ENCODE results near the gene DNAH17. TPM values are rescaled to one million over a fixed set of nuclear protein-coding genes. Genes with fewer than 3 reads are reported as not detected.

The DNAH17 gene
- total RNA-seq, 1 donor from 2014 or later, result not detected

DNA sequence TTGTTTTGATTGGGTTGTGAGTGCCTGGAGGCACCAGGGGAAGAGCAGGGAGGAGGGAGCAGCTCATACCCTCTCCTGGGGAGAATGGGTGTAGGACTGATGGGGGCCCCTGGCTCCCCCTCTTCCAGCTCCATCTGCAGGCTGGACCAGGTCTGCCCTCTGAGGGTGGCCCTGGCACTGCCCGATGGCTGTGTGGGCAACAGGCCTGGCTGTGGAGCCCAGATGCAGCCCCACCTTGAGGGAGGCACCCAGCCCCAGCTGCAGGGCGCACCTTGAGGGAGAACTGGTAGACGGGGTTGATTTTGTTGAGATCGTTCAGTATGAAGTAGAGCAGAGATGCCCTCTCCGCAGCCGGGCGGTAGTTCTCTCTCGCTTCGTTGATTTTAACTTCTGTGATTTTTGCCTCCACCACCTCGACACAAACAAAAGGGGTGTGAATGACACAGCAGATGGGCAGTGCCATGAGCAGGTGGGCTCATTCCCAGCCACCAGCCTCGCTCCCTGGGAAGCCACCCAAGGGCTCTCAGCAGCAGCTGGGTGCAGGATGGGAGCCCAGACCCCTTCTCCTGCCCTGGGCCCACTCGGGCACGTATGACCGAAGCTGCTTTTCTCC lies 127.1 kb downstream of the DNAH17 start:
- DNase-seq, result no peak

DNA sequence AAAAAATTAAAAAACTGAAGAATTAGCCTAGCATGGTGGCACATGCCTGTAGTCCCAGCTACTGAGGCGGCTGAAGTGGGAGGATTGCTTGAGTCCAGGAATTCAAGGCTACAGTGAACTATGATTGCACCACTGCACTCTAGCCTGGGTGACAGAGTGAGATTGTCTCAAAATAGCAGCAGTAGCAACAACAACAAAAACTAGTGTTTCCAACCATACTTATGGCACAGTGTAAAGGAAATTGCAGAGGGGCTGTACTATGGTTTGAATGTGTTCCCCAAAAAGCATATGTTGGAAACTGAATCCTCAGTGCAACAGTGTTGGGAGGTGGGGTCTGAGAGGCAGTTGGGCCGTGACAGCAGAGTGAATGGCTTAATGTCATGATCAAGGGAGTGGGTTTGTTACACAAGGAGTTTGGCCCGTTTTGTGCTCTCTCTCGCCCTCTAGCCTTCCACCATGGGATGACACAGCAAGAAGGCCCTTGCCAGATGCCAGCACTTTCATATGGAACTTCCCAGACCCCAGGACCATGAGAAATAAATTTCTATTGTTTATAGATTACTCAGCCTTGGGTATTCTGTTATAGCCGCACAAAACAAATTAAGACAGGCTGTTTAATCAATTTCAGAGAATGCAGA lies 128.7 kb downstream of the DNAH17 start:
- no peak for DNase-seq

DNA sequence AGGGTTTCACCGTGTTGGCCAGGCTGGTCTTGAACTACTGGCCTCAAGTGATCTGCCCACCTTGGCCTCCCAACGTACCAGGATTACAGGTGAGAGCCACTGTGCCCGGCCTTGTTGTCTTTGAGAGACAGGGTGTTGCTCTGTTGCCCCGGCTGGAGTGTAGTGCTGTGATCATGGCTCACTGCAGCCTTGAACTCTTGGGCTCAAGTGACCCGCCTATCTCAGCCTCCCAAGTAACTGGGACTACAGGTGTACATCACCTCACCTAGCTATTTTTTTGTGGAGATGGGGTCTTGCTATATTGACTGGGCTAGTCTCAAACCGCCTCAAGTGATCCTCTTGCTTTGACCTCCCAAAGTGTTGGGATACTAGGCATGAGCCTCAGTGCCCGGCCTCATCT lies 130.4 kb downstream of the DNAH17 start:
- no peak for DNase-seq

DNA sequence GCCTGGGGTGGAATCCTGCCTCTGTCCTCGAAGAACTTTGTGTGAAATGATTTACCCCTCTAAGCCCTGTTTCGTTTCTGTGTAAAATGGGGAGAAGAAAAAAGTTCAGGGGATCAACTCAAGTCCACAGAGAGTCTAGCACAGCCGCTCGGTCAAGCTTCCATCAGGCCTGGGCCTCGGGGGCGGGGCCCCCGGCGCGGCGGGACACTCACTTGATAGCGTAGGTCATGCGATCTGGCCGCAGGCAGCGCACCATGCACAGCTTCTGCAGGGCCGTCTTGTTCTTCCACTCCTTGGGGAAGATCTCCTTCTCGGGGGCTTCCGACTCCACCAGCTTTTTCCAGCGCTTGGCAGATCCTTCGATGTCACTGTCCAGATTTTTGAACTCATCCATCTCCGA lies 132.8 kb downstream of the DNAH17 start:
- no peak for DNase-seq

DNA sequence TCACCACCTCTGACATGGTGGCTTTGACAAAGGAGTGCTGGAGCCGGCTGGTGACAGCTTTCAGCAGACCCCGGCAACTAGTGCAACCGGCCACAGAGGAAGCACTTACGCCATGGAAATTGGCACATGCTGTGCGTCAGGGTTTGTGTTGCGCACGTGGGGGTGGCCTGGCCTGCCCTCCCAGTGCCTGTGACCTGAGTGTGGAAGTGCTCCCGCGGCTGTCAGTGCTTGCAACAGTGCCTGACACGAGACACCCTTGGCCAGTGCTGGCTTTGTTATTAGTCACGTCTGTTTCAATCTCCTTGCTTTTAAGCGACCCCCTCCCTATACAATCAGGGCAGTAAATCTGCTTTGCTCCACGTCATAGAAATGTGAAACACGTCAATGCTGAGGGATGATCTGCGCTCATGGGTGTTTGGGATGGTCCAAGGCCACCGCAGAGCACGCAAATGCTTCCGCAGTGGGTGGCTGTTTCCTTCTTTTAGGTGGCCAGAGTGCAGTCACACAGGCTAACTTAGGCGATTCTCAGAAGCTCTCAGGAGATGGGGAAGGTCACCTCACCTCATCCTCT lies 134.5 kb downstream of the DNAH17 start:
- peak; percentile 48 for DNase-seq

DNA sequence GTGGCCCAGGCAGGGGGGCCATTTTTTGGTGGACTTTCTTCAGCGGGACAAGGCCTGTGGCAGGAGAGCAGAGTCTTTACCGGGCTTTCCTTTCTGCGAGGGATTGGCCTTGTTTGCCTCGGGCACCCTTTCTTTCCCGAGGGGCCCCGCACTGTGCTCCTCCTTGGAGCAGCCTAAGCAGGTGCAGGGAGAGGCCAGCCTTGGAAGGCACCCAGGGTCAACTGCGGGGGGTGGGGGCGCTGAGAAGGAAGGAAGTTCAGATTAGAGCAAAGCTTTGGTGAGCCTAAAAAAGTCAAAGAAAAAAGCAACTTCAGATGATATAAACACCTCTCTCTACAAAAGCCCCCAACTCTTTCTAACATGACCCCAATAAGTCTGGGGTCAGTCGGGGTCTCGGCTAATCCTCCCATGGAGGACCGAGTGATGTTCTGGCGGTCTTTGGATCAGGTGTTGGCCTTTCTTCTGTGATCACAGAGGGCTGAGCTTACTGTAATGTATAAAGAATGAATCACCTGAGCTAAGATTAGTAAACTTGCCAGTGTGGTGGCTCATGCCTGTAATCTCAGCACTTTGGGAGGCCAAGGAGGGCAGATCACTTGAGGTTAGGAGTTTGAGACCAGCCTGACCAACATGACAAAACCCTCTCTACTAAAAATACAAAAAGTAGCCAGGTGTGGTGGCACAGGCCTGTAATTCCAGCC lies 135.8 kb downstream of the DNAH17 start:
- no peak for DNase-seq

DNA sequence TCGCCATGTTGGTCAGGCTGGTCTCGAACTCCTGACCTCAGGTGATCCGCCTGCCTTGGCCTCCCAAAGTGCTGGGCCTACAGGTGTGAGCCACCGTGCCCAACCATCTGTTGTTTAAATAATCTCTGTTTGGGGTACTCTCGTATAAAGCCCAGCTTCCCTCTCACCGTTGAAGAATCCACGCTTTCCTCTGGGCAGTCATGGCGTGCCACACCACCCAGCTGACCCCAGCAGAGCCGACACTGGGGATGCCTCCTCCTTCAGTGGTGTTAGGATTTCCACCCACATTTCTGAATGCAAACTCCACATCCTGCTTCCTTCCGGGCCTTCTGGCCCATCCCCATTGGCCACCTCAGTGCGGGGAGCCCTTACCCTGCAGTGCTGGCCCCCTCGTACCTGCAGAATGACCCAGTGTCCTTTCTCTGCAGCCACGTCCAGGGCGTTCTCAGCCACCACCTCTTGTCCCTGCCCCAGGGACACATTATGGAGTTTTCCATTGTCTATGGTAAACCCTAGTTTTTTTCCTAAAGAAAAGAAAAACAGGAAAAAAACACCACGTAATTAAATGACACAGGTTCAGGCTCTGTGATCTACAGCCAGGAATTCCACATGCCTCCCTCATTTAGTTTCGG lies 138.4 kb downstream of the DNAH17 start:
- DNase-seq, result no peak

DNA sequence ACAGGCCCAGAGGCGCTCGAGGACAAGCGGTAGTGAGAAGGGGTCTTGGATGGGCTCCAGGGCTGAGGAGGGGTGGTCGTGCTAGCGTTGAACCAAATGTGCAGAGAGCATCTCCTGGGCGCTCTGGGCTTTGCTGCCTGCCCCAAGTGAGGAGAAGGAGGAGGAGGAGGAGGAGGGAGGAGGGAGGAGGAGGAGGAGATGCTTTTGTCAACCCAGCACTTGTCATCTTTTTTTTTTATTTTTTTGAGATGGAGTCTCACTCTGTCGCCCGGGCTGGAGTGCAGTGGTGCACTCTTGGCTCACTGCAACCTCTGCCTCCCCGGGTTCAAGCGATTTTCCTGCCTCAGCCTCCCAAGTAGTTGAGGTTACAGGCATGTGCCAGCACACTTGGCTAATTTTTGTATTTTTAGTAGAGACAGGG lies 138.9 kb downstream of the DNAH17 start:
- no peak for DNase-seq

DNA sequence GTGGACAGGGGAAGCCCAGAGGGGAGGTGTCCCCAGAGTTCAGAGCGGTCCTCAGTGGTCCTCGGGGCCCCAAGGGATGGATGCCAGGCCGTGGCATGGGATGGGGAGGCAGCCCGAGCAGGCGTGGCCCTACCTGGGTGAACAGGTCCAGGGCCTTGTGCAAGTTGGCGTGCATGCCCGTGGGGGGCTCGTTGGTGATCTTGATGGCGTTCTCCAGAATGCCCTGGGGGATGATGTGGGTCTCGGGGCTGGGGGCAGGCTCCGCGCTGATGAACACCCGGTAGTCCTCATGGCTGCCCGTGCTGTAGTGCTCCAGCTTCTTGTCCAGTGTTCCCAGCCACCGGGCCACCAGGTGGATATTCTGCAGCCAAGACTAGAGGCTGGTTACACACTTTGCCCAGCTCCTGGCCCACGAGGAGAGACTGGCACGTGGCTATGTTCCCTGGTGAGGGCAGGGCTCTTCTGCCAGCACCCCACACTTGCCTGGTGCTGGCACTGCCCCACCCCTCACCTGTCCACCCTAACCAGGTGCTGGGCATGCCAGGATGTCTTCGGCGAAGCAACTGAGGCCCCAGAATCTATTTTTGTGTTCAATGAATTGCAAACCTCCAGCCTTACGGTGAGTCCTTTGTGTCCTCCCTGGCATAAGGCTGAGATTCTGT lies 139.6 kb downstream of the DNAH17 start:
- DNase-seq, result no peak

DNA sequence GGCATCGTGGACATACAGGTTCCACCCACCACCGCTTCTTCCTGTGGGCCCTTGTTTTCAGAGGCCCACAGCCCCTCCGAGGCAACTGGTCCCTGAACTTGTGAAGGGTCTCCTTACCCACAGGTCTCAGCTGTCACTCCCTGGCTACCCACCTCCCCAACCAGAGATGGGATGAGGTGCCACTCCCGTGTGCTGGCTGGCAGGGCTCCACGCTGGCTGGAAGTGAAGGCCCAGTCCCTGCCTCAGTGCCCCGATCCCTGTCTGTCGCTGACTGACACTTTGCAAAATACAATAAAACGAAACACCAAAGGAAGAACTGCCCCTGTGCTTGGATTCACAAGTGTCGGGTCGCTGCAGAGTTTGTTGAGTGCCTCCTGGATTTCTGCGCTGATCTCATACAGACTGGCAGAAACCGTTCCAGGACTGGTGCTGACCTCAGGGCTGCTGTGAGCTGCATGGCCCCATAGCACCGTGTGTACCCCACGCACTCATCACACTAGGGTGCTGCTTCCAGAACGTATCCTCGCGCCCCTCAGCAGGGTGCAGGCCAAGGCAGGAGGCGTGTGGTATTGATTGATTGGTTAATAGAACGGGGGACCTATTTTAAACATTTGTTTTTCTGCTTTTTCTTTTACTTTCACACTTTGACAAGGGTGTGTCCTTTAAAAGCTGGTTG lies 141.7 kb downstream of the DNAH17 start:
- DNase-seq, result no peak

DNA sequence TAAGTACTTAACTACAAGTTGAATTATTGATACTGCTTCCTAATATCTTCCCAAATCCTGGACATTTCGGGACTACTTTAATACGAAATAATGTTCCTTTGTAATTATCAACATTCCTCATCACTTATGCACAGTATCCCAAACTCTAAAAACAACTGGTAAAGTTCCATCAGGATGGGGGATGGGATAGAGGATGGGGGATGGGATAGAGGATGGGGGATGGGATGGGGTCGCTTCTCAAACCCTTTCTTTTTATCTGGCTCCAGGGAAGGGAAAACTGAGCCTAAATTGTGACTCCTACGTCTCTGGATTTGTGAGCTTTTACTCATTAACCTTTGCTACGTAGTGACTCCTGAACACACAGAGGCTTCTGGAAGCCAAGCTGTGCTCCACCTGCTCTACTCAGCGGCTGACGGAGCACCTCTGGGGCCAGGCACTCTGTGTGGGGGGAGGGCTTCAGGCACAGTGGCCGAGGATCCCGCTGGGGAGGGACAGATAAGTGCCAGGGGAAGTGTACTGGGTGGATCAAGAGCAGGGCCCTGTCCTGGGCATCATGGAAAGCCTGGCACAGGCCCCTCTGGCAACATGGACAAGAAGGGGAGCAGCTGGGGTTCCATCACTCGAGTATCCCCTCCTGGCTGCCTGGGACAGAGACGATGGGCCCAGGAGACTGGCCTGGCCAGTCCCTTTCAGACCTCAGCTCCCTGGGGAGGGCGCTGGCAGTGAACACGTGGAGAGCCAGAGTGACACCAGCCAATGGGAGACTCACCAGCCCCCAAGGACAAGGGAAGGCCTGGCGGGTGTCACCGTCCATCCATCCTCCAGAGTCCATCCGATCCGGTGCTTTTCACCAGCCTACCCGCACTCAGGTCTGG lies 142.5 kb downstream of the DNAH17 start:
- DNase-seq, result no peak

DNA sequence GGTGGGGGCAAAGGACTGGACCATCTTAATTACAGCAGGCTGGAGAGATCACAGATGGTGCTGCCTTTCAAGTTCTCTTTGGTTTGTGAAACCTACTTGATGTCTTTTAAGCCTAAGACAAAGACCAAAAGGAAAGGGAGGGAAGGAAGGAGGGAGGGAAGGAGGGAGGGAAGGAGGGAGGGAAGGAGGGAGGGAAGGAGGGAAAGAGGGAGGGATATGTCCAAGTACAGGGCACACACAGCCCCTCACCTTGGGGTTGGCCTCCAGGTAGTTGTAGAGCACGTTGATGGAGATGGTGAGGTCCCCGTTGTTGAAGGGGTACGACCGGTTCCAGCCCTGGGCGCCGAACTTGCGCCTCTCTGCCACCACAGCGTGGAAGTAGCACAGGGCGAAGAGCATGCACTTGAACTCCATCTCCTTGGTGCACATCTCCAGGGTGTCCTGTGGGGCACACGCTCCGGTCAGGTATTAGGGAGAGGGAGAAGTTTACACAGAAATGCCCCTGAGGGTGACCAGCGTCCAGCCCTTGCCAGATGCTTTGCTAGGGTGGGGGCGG lies 143.3 kb downstream of the DNAH17 start:
- no peak for DNase-seq

DNA sequence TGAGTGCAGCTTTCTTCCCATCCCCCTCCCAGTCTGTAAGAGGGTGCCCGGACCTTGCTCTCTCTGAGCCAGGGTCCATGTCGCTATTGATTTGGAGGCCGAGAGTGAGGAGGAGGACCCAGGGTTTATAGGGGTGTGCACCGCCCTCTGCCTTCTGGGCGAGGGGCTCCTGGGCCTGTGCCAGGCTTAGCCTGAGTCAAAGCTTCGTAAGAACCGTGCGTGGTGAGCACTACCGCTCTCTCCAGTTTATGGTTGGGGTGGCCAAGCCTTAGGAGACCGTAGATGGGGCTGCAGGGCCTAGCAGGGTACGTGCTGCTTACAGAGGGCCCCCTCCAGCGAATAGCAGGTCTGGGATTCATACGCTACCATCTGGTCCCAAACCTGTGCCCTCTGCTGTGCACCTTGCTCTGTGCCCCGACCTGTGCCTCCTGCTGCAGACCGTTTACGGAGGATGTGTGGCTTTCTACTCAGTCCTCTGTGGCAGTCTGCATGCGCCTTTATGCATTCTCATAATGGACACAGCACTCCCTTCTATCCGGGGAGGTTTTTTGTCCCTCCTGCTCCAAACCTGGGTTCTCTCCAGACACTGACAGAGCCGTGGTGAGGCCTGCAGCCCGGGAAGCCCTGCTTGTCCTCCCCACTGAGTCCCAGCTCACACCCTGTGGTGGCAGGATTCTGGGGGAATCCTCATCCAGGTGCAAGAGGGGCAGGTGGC lies 144.0 kb downstream of the DNAH17 start:
- DNase-seq, result no peak

DNA sequence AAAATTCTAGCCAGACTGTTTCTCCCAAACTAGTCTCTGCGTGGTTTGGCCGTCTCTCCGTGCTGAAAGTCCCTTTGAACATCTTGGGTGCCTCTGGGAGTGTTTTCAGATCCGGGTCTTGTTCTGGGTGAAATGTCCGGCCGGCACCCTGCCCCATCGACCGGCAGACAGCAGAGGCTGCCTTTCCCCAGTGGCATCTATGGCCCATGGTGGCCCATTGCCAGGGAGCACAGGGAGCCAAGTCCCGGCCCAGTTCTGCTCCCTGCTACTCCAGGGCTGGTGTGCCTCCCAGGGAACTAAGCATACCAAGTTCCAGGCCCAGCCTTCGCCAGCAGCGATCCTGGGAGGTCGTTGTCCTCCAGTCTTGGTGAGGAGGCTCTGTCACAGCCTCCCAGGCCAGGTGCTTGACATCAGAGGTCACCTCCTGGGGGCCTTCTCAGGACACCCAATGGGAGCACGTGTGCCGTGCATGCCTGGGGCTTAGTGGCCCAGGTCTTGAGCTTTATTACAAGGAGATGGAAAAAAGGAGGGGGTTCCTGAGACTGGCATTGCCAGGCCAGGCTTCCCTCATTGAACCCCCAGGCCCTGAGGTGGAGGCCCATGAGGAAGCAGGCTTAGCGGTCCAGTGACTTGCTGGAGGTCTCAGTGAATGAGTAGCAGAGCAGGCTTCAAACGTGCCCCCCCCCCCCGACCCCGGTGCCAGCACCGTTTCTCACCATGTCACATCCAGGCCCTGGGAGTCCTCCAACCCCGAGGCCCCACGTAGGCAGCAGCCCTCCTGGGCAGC lies 144.8 kb downstream of the DNAH17 start:
- no peak for DNase-seq

DNA sequence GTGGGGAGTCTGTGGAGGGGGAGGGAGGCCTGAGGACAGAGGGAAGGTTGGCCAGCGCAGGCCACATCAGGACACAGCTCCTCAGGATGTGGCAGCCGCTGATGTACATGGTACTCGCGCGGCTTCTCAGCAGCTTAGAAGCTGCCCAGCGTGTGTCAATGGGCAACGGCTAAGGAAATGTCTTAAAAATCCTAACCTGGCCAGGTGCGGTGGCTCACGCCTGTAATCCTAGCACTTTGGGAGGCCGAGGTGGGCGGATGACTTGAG lies 145.6 kb downstream of the DNAH17 start:
- no peak for DNase-seq

DNA sequence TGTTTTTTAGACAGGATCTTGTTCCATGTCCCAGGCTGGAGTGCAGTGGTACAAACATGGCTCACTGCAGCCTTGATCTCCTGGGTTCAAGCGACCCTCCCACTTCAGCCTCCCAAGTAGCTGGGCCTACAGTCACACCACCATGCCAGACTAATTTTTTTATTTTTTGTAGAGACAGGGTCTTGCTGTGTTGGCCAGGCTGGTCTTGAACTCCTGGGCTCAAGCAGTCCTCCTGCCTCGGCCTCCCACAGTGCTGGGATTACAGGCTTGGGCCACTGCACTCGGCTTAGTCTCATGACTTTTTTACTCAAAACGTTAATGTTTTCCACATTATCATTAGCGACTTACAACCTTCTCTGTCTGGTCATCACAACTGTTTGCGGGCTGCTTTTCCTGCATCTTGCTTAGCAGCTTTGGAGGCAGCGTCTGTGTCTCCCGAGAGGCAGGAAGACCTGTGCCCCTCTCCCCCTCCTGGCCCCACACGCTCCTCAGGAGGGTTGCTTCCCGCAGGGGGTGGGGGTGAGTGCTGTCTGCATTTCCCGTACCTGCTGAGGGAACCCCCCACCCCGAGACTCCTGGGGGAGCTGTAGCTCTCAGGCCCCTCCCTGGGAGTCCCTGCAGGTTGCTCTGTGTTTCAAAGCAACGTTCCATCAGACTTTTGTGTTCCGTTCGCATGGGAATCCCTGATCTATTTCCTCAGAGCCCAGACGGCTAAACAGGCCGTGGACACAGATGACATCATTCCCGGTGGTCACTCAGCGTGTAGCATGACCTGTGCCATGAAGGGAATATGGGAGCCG lies 146.1 kb downstream of the DNAH17 start:
- no peak for DNase-seq

DNA sequence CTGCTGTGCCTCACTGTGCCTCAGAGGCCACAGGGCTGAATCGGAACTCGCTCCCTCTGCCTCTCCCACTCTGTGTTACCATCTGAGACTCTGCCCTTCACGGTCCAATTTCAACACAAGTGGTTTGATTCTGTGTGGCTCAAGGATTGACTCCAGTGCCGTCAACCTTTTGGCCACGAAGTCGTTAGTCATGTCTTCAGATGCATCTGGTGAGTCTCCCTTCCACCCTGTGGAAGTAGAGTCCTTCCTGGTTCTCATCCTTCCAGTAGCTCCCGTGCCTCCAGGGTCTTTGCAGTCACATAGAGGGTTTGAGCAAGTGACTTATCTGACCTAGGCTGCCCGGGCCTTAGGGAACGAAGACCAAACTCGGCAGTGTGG lies 147.6 kb downstream of the DNAH17 start:
- no peak for DNase-seq

Measured in tongue (tissue), 2 donors.